SW 1271 (cell line): ENCODE results near the gene CDH9.
"Not testable (repeated sequence)": the region's sequence is repeated elsewhere in the genome, so short reads cannot be mapped to it uniquely, and the experiment has no call there.

Experiments
- DNase-seq, 2 experiments: peaks; one replicate each; lab custom pipeline; 2025; lab: John Stamatoyannopoulos, UW

Gene CDH9

GRCh38 chr5:26945901-26946300 is 92.5 kb downstream of the CDH9 start:
- no peak for DNase-seq

GRCh38 chr5:26942481-26942880 is 95.9 kb downstream of the CDH9 start:
- peak in 1 of 2 experiments; percentile 20 for DNase-seq

GRCh38 chr5:26940994-26941393 is 97.4 kb downstream of the CDH9 start:
- DNase-seq: no peak

DNA sequence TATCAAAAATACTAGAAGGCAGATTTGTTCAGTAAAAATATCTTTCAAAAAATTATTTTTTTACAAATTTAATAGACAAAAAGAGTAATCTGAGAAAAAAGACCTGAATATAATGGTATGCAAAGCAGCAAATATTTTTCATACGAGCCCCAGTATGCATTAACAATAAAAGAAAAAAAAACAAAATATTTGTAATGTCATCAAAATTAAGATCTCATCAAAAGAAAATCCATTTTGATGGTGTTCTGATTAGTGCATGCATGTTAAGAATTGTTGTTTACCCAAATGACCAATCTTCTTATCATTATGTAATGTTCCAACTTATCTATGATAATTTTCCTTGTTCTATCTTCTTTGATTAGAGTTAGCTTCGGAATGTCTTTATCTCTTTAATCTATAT is 106.1 kb downstream of the CDH9 start:
- no peak for DNase-seq

DNA sequence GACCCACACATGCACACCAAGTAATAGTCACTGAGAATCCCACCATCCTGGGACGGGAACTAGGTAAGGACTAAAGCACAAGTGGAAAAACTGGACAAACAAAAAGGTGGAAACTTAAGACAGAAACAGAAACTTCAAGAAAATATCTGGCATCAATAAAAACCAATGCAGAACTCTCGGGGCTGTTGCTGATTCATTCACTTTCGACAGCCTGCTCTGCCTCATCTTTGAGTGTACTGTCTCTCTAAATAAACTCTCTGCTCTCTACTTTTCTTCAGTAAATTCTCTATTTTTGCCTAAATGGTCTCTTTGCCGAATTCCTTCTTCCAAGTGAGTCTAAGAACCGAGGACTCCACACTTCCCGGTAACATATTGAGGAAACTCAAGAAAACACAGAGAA is 116.9 kb downstream of the CDH9 start:
- DNase-seq: no peak

DNA sequence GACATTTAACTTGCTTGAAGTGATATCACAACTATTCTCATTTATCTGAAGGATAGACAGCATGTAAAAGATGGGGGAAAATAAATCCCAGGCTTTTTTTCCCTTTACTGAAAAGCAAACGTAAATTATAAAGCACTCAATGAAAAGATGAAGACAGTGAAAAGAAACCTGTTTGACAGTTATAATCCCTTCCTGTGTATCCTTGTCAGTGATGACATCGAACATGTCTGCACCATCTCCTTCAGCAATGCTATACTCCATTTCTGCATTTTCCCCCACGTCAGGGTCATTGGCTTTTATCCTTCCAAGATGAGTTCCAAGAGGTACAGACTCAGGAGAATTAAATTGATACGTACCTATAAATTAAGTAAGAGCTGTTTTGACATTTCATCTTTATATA is 134.9 kb downstream of the CDH9 start:
- no peak for DNase-seq

DNA sequence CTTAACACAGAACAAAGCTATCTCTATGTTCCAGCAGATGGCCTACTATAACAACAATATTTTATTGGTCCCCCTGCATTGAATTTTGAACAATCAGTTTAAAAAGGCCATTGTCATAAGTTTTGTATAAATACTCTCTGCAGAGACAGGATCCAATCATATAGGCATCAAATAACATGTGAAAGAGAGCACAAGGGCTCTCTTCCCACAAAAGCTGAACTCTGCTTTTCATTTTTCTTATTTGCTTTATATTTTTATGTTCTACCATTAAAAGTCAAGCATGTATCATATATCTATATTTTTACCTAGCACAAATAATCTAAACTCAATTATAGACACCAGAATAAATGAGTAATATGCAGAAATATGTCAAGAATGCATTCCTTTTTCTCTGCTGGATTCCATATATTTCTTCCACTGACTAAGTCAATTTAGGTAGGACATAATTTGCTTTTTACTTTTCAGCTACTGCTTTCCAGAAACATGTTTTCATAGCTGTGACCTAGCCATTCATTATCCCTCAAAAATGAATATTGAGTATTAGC is 143.6 kb downstream of the CDH9 start:
- DNase-seq: peak in 1 of 2 experiments; percentile 32

- no peak for DNase-seq
Observed at GRCh38 chr5:26893078-26893477, 145.3 kb downstream of the CDH9 start.

DNA sequence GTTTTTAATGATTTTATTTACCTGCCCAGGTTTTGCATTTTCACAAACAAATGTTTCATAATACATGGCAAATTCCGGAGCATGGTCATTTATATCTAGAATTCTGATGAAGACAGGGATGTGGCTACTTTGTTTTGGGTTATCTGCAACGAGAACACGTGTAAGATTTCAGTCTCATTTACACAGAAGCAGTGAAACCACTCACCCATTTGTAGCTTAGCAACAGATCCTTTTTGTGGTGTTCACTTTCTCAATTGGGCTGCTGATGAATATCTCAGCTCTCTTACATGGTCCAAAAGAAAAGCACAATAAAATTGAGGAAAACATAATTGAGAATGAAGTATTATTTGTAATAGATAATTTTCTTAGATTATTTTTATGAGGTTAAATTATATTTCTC is 148.6 kb downstream of the CDH9 start:
- DNase-seq: no peak

DNA sequence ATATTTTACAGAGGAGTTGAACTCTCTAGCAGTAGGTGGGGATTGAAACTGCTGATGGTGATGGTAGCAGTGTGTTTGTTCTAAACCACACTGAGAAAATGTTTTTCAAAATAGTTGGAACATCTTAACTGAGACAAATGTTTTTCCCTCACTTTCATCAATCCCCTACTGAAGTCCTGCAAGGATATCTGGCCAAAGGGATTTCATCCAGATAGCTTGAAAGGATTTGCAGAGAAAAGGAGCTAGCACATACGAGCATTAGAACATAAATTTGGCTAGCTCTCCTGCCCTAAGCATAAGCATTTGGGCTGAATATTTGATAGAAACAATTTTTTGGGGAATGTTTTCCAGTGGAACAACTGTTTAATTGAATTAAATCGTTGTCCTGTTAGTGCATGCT is 153.9 kb downstream of the CDH9 start:
- DNase-seq: no peak

DNA sequence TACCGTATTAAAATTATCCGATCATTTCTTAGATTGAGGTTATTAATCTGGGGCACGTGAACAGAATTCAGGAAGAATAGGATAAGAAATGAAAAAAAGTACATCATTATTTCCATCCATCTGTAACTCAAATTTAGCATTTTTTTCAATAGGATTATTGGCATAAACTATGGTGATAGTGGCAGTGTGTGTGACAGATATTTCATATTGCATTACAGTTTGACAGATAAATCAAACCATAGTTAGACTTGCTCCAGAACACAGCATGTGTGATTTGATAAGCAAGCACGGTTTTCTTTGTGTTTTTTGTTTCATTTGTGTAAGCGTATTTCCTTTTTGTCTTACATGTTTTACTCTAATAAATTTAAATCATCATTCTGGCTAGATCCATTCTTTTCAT is 155.0 kb downstream of the CDH9 start:
- no peak for DNase-seq

DNA sequence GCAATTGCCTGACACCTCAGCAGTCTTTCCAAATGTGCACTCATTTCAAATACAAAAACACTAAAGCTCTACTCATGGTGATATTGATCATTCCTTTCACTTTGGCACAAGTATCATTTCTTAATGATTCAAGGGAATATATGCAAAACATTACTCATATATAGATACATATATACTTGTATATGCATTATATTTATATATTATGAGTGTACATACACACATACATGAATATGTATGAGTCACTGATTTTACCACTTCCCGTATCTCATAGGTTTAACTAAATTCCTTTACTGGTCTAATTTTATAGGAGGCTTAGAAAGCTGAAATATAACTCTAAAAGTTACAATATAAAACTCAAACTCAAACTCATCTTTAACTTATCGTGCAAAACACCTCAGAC is 156.5 kb downstream of the CDH9 start:
- DNase-seq: no peak

DNA sequence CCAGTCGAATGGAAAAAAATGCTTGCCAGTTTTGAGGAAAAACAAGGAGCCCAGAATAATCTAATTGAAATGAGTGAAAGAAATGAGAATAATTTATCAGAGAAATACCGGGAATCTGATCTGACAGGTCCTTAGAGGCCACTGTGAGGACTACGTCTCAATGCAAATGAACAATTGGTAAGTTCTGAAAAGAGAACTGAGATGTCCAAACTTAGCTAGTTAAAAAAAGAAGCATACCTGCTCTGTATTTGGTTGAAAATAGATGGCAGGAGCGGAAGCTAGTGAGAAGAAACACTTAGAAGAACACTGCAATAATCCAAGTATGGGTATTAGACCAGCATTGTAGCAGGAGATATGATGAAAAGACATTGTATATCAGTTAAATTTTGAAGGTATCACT is 161.2 kb downstream of the CDH9 start:
- no peak for DNase-seq

- no peak for DNase-seq
Observed at GRCh38 chr5:26872337-26872736, 166.0 kb downstream of the CDH9 start.

DNA sequence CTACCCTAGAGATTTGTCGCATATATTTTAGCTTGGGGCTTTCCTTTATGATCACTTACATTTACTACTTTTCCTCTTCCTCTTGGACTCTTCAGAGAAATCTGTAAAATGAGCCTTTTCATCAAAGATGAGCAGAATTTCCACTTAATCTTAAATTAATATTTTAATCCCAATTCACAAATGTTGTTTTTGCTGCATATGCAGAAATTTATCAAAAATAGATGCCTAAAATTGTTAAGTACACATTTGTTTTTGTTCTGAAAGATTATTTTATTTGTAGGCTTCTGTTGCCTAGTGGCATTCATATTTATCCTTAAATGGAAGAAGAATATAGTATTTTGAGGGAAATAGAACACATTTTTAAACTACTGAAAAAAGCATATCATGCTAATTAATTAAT is 168.6 kb downstream of the CDH9 start:
- no peak for DNase-seq

DNA sequence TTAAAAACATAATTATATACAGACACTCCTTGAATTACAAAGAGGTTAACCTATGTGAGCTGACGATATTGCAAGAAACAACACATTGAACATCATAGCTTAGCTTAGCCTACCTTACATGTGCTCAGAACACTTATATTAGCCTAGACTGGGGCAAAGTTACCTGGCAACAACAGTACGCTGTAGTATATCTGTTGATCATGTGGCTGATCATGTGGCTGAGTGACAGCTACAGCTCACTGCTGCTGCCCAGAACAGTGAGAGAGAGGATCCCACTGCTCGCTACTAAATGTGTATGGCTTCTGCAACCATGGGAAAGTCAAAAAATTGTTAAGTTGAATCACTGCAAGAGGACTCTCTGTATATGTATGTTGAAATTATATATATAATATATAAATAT is 169.9 kb downstream of the CDH9 start:
- no peak for DNase-seq

GRCh38 chr5:26864061-26864460 is 174.3 kb downstream of the CDH9 start:
- no peak for DNase-seq

- no peak for DNase-seq
Observed at GRCh38 chr5:26856238-26856637, 182.1 kb downstream of the CDH9 start.

GRCh38 chr5:26852450-26852849 is 185.9 kb downstream of the CDH9 start:
- DNase-seq: not testable (repeated sequence)

- peak in 1 of 2 experiments; percentile 26 for DNase-seq
Observed at GRCh38 chr5:26847041-26847736, 191.2 kb downstream of the CDH9 start.

DNA sequence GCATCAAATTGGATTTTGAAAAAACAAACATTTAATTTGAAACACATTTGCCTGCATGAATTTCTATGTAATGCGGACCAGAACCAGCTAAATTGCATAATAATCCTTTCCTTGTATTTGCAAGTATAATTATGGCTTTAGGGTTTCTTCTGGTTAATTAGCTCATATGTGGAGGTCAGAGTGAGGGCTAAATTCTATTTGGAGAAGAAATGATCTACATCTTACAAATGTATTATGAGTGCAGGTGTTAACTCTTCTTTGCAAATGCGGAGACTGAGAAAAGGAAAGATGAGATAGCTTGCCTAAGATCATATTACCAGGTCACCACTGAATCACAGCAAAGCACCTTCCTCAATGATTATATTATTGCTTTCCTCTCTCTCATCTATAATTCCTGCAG is 194.7 kb downstream of the CDH9 start:
- no peak for DNase-seq

DNA sequence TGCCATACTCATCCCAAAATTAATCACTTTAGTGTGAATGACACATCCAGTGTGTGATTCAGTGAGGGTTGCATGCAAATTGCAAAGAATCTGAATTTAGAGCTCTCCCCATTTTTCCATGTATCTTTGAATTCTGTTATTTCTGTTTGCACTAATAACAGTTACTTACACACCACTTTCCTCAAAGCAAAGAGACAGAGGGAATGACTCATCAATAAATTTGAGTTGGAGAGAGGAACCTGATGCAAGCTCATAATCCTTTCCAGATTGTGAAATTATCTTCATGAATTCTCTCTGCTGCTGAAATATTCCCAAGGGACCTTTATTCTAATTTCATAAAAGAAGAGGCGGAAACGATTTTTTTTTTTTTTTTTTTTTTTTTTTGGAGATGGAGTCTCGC is 204.8 kb downstream of the CDH9 start:
- DNase-seq: no peak
